HG02973 (cell line): ENCODE results near the gene MATN4.
"Not testable (repeated sequence)": the region's sequence is repeated elsewhere in the genome, so short reads cannot be mapped to it uniquely, and the experiment has no call there.

Source experiments
- ATAC-seq: cut with Tn5 transposase; IDR thresholded peaks from one replicate; pipeline ENCODE4 v1.9.1; 2021; ENCODE audit warnings: moderate library complexity; ENCODE audit not compliant: unreplicated experiment

MATN4 gene

GRCh38 chr20:45308117-45308778 is at the start of gene MATN4:
MATN4 (minus strand) TSS chr20:45308299; CDS start chr20:45305582, 2,717 bp downstream.
- ATAC-seq = no peak

- no peak for ATAC-seq
Measured at GRCh38 chr20:45355209-45356084, 47.3 kb upstream of the MATN4 start.

- ATAC-seq = no peak
Measured at GRCh38 chr20:45354423-45355208, 46.5 kb upstream of the MATN4 start.

GRCh38 chr20:45353746-45354145 is 45.6 kb upstream of the MATN4 start:
- no peak for ATAC-seq

- ATAC-seq = no peak
Measured at GRCh38 chr20:45352729-45353128, 44.6 kb upstream of the MATN4 start.

GRCh38 chr20:45350795-45351194 is 42.7 kb upstream of the MATN4 start:
- not testable (repeated sequence) for ATAC-seq

GRCh38 chr20:45350217-45350616 is 42.1 kb upstream of the MATN4 start:
- no peak for ATAC-seq

- ATAC-seq = no peak
Measured at GRCh38 chr20:45347936-45348778, 40.1 kb upstream of the MATN4 start, which contains the start of gene SDC4. SDC4 (minus strand) TSS chr20:45348424; CDS start chr20:45348384, 40 bp downstream.

- no peak for ATAC-seq
Measured at GRCh38 chr20:45347297-45347935, 39.3 kb upstream of the MATN4 start.

GRCh38 chr20:45346851-45347250 is 38.8 kb upstream of the MATN4 start:
- ATAC-seq = no peak

GRCh38 chr20:45346291-45346718 is 38.2 kb upstream of the MATN4 start:
- no peak for ATAC-seq

GRCh38 chr20:45345104-45345936 is 37.2 kb upstream of the MATN4 start:
- ATAC-seq = no peak

- no peak for ATAC-seq
Measured at GRCh38 chr20:45344168-45344860, 36.2 kb upstream of the MATN4 start.

GRCh38 chr20:45343532-45344167 is 35.6 kb upstream of the MATN4 start:
- ATAC-seq = no peak

- ATAC-seq = no peak
Measured at GRCh38 chr20:45342855-45343531, 34.9 kb upstream of the MATN4 start.

GRCh38 chr20:45341939-45342854 is 34.1 kb upstream of the MATN4 start:
- ATAC-seq = no peak
